Naive thymus-derived CD4-positive, alpha-beta T cell (primary cell): ENCODE measurements around the gene CEL. TPM values are rescaled to one million over a fixed set of nuclear protein-coding genes. Genes with fewer than 3 reads are reported as not detected.

Experiments used
- ATAC-seq: fragments of 150-1000 bp; cut with Tn5 transposase; 2 replicates; pipeline ENCODE4 v1.10.0; 2021; ENCODE audit warnings: mild to moderate bottlenecking, moderate library complexity
- CTCF ChIA-PET: fragments of 350-600 bp; sonication (Branson Sonifier 250); formaldehyde crosslinking; loops from one replicate; lab custom pipeline; 2021; ENCODE audit warnings: antibody characterized with exemption; lab: Charles Lee
- POLR2A ChIA-PET: fragments of 350-600 bp; sonication (Branson Sonifier 250); formaldehyde crosslinking; loops from one replicate; lab custom pipeline; 2021; ENCODE audit warnings: antibody characterized with exemption, inconsistent platforms; lab: Charles Lee
- DNase-seq, 9 donors: peaks; one replicate each; pipeline versions ENCODE4 v3.0.0 to v3.0.0-alpha.2; 2020 to 2022; ENCODE audit warnings: mixed read lengths in 1 of 9
- H3K27ac ChIP-seq: one replicate; pipeline ENCODE4 v1.7.0; 2013; ENCODE audit warnings: mild to moderate bottlenecking, low read depth, low read length, moderate library complexity
- H3K27me3 ChIP-seq, 2 donors: one replicate each; pipeline ENCODE4 v1.7.0; 2013; ENCODE audit warnings: low read length in 2 of 2, mild to moderate bottlenecking in 2 of 2, moderate library complexity in 2 of 2; ENCODE audit not compliant: control insufficient read depth in 2 of 2, insufficient read depth in 2 of 2
- H3K36me3 ChIP-seq, 3 experiments: 1 replicate in 2 of 3; 2 replicates in 1 of 3; pipeline ENCODE4 v1.7.0; 2013; ENCODE audit warnings: low read length in 3 of 3, mild to moderate bottlenecking in 3 of 3, moderate library complexity in 1 of 3; ENCODE audit not compliant: insufficient read depth in 3 of 3, control insufficient read depth in 2 of 3
- H3K4me1 ChIP-seq, 2 donors: one replicate each; pipeline ENCODE4 v1.7.0; 2013; ENCODE audit warnings: low read length in 2 of 2, mild to moderate bottlenecking in 2 of 2, moderate library complexity in 1 of 2; ENCODE audit not compliant: control insufficient read depth in 2 of 2, insufficient read depth in 2 of 2
- H3K4me3 ChIP-seq: 2 replicates; pipeline ENCODE4 v1.7.0; 2013; ENCODE audit warnings: mild to moderate bottlenecking, low read length
- H3K9me3 ChIP-seq, 3 experiments: 1 replicate in 2 of 3; 2 replicates in 1 of 3; pipeline ENCODE4 v1.7.0; 2013; ENCODE audit warnings: low read length in 3 of 3; ENCODE audit not compliant: control insufficient read depth in 2 of 3
- H3K27ac Mint-ChIP-seq, 9 donors: one replicate each; pipeline ENCODE4 v1.8.0; 2020 to 2022; ENCODE audit warnings: mixed read lengths in 9 of 9, mild to moderate bottlenecking in 8 of 9, moderate library complexity in 5 of 9, inconsistent platforms in 2 of 9
- H3K27me3 Mint-ChIP-seq, 5 donors: one replicate each; pipeline ENCODE4 v1.8.0; 2021 to 2022; ENCODE audit warnings: mixed read lengths in 5 of 5, mild to moderate bottlenecking in 1 of 5
- H3K36me3 Mint-ChIP-seq, 5 donors: one replicate each; pipeline ENCODE4 v1.8.0; 2020 to 2022; ENCODE audit warnings: mixed read lengths in 5 of 5, mild to moderate bottlenecking in 3 of 5, inconsistent platforms in 1 of 5
- H3K4me1 Mint-ChIP-seq, 7 donors: one replicate each; pipeline ENCODE4 v1.8.0; 2020 to 2022; ENCODE audit warnings: mixed read lengths in 7 of 7, mild to moderate bottlenecking in 3 of 7, inconsistent platforms in 1 of 7
- H3K4me3 Mint-ChIP-seq, 10 donors: one replicate each; pipeline ENCODE4 v1.8.0; 2020 to 2022; ENCODE audit warnings: mild to moderate bottlenecking in 10 of 10, mixed read lengths in 10 of 10, moderate library complexity in 6 of 10, inconsistent platforms in 2 of 10
- H3K9me3 Mint-ChIP-seq, 11 donors: one replicate each; pipeline ENCODE4 v1.8.0; 2020 to 2022; ENCODE audit warnings: mixed read lengths in 11 of 11, mild to moderate bottlenecking in 4 of 11, inconsistent platforms in 1 of 11, moderate library complexity in 1 of 11
- intact Hi-C, 2 donors: fragments of 100-400 bp; cut with micrococcal nuclease; formaldehyde crosslinking; loops; one replicate each; pipeline ENCODE4 v1.15.1; 2023
- polyA plus RNA-seq, 2 donors: library from polyadenylated mRNA; unstranded; fragments of 300-500 nt; fragmentation: Illumina TruSeq; gene quantifications; one replicate each; pipeline ENCODE4 v1.2.3, GENCODE V29; 2021
- total RNA-seq, 6 experiments: library from RNA in 5 of 6; stranded (reverse) in 5 of 6; gene quantifications; 1 replicate in 5 of 6; 2 replicates in 1 of 6; pipeline ENCODE4 v1.2.3 and lab custom pipeline; 2021 to 2026

The CEL gene
- total and polyA plus RNA-seq, 7 experiments from 2014 or later = 0.32 to 2.3 (median 2.2) TPM; not detected in 2

DNA sequence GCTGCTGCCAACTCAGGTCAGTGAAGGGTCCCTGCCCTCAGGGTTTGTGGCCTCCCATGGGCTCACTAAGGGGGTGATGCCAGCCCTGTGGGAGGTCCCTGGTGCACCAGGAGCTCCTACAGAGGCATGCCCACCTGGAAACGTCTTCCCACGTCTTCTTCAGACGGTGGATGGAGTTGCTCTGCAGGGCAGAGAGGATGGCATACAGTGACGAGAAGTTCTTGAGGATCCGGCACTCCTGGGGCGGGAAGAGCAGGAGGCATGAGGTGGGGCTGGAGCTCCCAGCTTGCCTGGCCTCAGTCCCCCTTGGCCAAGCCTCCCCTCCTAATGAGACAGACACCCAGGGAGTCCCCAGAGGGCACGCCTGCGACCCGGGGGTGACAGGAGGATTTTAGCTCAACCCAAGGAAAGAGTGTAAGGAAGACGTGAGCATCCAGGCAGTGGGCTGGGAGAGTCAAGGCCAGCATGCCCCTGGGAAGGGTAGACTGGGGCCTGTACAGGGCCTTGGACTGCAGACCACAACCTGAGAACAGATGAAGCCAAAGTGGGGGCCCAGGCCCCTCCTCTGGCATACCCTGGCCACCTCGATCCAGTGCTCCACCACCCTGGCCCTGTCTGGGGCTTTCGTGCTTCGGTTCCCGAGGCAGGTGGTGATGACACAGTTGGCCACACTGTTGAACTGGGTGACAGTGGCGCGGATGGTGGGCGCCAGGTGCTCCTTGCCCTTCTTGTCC, 44.9 kb downstream of the CEL start:
- H3K36me3 Mint-ChIP-seq = peaks cover 4 to 24% (median 9%) of the 10 kb centered on the region in 5 donors
- peaks cover 16 to 92% (median 19%) of the 10 kb centered on the region in 3 experiments for H3K36me3 ChIP-seq
- no peak overlapping the region for H3K27ac ChIP-seq
- peaks cover 0 to 8% (median 0%) of the 10 kb centered on the region in 7 donors for H3K4me1 Mint-ChIP-seq
- H3K27me3 ChIP-seq = no peaks in the 10 kb centered on the region
- H3K9me3 Mint-ChIP-seq = no peaks in the 10 kb centered on the region
- intact Hi-C loops = no loop called here
- ChIA-PET CTCF (interaction anchor here (0.7 to 10.6 kb wide), 3 partner anchors 12 to 80 kb away, joined by 3 to 161 read pairs (median 3); no protein-coding TSS in a partner anchor), POLR2A (interaction anchor here (0.9 to 1.3 kb wide), 3 partner anchors 12 to 50 kb away, joined by 3 to 7 read pairs (median 4); no protein-coding TSS in a partner anchor)
- ATAC-seq = no peak
- no peaks in the 10 kb centered on the region for H3K9me3 ChIP-seq
- peak overlapping the region in 2 of 9 donors; percentile 13 to 42 for H3K27ac Mint-ChIP-seq
- H3K27me3 Mint-ChIP-seq = no peaks in the 10 kb centered on the region
- H3K4me3 Mint-ChIP-seq = no peak overlapping the region
- DNase-seq = no peak
- no peak overlapping the region for H3K4me3 ChIP-seq
- H3K4me1 ChIP-seq = no peaks in the 10 kb centered on the region

DNA sequence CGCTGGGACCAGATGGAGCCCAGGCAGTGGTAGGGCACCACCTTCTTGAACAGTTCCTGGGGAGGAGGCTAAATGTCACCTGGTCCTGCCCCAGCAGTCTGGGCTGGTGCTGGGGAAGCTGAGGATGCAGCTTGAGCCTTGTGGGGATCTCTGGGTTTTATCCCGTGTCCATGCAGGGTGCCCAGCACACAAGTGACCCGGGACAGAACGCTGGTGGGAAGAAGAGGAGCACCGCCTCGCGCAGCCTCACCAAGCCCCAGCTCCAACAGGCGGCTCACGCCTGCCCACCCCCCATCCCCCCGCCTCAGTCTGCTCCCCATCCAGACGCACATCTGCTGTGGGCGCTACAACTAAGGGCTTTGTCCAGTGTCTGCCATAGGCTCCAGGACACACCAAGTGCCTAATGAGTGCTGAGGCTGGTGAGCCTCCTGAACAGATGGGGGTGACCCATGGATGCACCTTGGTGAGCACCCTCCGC, 45.5 kb downstream of the CEL start:
- no peak overlapping the region for H3K4me3 ChIP-seq
- peak overlapping the region in 1 of 9 donors; percentile 14 for H3K27ac Mint-ChIP-seq

DNA sequence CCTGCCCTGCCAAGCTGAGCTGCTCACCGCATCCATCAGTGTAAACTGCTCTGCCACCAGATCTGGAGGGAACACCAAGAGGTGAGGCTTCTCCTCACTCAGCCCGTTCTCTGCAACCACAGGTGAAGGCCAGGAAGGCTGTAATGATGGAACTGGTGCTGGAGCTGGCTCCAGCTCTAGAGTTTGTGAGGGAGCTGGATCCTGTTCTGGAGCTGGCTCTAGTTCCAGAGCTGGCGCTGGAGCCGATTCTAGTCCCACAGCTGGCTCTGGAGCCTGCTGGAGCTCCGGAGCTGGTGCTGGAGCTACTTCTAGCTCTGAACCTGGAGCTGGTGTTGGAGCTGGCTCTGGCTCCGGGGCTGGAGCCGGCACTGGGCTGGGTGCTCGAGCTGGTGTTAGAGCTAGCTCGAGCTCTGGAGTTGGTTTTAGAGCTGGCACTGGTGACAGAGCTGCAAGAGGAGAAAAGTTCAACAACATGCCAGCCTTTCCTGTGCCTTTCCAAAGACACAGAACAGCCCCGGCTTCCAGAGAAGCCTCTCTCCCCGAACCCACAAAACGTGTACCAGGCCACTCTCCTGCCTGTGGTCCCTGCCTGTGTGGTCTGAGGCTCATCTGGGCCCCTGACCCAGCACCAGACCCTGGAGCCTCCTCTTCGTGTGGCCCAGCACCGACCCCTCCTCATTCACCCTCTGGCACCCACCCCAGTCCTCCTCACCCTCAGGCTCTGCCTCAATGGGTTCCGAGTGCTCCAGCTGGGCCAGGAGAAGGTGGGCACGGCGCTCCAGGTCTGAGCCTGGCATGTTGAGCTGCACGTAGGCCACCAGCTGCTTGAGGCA, 46.4 kb downstream of the CEL start:
- DNase-seq = peak in 1 of 9 donors; percentile 3

More for the DNA sequence above, 45.5 kb downstream of the CEL start:
- intact Hi-C loops = no loop called here
- Mint-ChIP-seq H3K36me3 (peaks cover 4 to 24% (median 9%) of the 10 kb centered on the region in 5 donors), H3K4me3 (no peak overlapping the region), H3K27me3 (no peaks in the 10 kb centered on the region), H3K4me1 (peaks cover 0 to 8% (median 0%) of the 10 kb centered on the region in 7 donors), H3K9me3 (no peaks in the 10 kb centered on the region)
- POLR2A ChIA-PET = interaction anchor here (1.3 kb wide), 2 partner anchors 11 to 12 kb away, joined by 3 to 7 read pairs; no protein-coding TSS in a partner anchor
- H3K9me3 ChIP-seq = no peaks in the 10 kb centered on the region
- H3K36me3 ChIP-seq = peaks cover 10 to 88% (median 15%) of the 10 kb centered on the region in 3 experiments
- H3K27ac ChIP-seq = no peak overlapping the region
- DNase-seq (peak in 1 of 9 donors; percentile 5), ATAC-seq (no peak)
- CTCF ChIA-PET = interaction anchor here (10.6 kb wide), 1 partner anchor 41 kb away, joined by 161 read pairs; no protein-coding TSS in a partner anchor
- H3K4me1 ChIP-seq = peaks cover 0 to under 1% of the 10 kb centered on the region in 2 donors
- H3K27me3 ChIP-seq = no peaks in the 10 kb centered on the region

DNA sequence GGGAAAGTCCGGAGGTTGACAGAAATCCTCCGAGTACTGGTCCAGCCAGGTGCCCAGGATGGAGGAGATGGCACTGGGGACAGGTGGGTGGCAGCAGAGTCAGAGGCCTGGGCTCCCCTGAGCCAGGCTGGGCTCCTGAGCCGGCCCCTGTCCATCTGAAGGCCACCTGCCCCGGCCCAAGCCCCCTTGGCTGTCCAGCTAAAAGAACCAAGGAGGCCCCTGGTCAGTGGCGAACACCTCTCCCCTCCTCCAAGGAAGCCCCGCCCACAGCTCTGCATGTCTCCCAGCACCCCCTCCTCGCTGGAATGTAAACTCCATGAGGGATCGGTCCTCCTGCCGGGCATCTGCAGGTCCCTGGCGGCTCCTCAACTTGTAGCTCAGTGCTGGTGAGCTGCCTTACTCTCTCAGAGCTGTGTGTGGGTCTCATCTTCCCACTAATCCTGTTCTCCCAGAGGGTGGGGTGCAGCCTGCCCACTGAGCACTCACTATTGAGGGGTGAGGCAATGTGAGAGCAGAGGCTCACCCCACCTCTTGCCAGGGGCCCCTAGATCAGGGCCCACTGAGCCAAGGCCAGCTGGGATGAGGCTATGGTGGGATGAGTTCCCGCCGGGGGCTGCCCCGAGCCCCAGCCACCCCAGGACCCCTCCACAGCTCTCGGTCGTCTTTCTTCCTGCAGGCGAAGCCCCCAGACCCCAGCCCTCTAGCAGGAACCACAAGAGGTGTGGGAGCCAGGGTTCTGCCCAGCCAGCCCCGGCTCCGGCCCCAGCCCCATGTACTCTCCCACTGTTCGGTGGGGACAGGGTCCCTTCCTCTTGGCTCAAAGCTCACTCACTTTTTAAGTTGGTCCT, 47.2 kb downstream of the CEL start:
- peak in 1 of 9 donors; percentile 7 for DNase-seq
- H3K27ac Mint-ChIP-seq = peak overlapping the region in 1 of 9 donors; percentile 32
- Histone ChIP-seq H3K9me3 (no peaks in the 10 kb centered on the region), H3K27me3 (no peaks in the 10 kb centered on the region), H3K4me1 (peaks cover 12 to 18% of the 10 kb centered on the region in 2 donors), H3K36me3 (peaks cover 8 to 71% (median 13%) of the 10 kb centered on the region in 3 experiments), H3K4me3 (no peak overlapping the region), H3K27ac (no peak overlapping the region)
- CTCF ChIA-PET = interaction anchor here (0.6 to 10.6 kb wide), 2 partner anchors 39 to 234 kb away, joined by 3 to 161 read pairs; no protein-coding TSS in a partner anchor
- H3K4me1 Mint-ChIP-seq = peaks cover 5 to 22% (median 10%) of the 10 kb centered on the region in 7 donors
- H3K36me3 Mint-ChIP-seq = peaks cover 0 to 24% (median 5%) of the 10 kb centered on the region in 5 donors
- intact Hi-C loops = no loop called here
- no peaks in the 10 kb centered on the region for H3K27me3 Mint-ChIP-seq
- H3K4me3 Mint-ChIP-seq = no peak overlapping the region
- POLR2A ChIA-PET = interaction anchor here (0.8 kb wide), 1 partner anchor 9 kb away, joined by 3 read pairs; no protein-coding TSS in a partner anchor
- ATAC-seq = no peak
- H3K9me3 Mint-ChIP-seq = no peaks in the 10 kb centered on the region

More for the DNA sequence above, 46.4 kb downstream of the CEL start:
- H3K27me3 Mint-ChIP-seq = no peaks in the 10 kb centered on the region
- CTCF ChIA-PET = interaction anchor here (10.6 kb wide), 1 partner anchor 40 kb away, joined by 161 read pairs; no protein-coding TSS in a partner anchor
- Histone ChIP-seq H3K27ac (no peak overlapping the region), H3K4me3 (no peak overlapping the region), H3K27me3 (no peaks in the 10 kb centered on the region), H3K36me3 (peaks cover 8 to 79% (median 13%) of the 10 kb centered on the region in 3 experiments), H3K4me1 (peaks cover 5 to 10% of the 10 kb centered on the region in 2 donors), H3K9me3 (no peaks in the 10 kb centered on the region)
- peaks cover under 1 to 24% (median 6%) of the 10 kb centered on the region in 5 donors for H3K36me3 Mint-ChIP-seq
- intact Hi-C loops = no loop called here
- H3K4me3 Mint-ChIP-seq = no peak overlapping the region
- H3K9me3 Mint-ChIP-seq = no peaks in the 10 kb centered on the region
- H3K27ac Mint-ChIP-seq = peak overlapping the region in 1 of 9 donors; percentile 29
- POLR2A ChIA-PET = interaction anchor here (0.8 to 1.3 kb wide), 2 partner anchors 10 to 11 kb away, joined by 3 read pairs; no protein-coding TSS in a partner anchor
- H3K4me1 Mint-ChIP-seq = peaks cover 0 to 15% (median 2%) of the 10 kb centered on the region in 7 donors
- ATAC-seq = no peak

DNA sequence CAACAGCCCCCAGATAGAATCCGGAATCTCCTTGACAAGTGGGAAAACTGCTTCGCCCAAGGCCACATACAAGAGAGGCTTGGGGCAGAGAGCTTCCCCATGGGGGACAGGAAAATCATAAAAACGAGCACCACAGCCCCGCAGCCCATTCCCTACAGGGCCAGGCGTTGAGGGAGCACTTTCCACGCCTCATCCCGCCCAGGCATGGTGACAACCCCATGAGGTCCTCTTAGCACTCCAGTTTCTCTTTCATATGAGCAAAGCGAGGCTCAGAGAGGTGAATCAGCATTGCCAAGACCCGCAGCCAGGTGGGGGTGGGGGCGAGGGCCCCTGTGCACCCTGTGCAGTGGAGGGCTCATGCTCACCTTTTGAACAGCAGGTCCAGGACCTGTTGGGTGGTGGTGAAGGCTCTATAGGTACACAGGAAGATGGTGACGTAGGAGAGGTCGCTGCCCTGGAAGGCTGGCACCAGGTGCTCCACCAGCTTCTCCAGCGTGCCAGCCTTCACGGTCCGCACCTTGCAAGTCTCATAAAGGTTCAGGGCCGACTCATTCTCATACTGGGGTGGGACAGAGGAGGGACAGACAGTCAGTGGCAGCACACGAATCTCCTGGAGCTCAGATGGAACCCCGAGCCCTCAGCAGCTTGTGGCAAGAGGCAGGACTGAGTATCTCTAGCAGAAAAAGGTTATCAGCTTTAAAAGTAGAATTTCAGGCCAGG, 48.3 kb downstream of the CEL start:
- Histone ChIP-seq H3K4me1 (peaks cover 15 to 25% of the 10 kb centered on the region in 2 donors), H3K4me3 (no peak overlapping the region), H3K36me3 (peaks cover 3 to 63% (median 13%) of the 10 kb centered on the region in 3 experiments), H3K27ac (no peak overlapping the region), H3K27me3 (no peaks in the 10 kb centered on the region), H3K9me3 (no peaks in the 10 kb centered on the region)
- H3K4me1 Mint-ChIP-seq = peaks cover 6 to 32% (median 14%) of the 10 kb centered on the region in 7 donors
- H3K9me3 Mint-ChIP-seq = no peaks in the 10 kb centered on the region
- intact Hi-C loops = no loop called here
- DNase-seq (peak in 1 of 9 donors; percentile 4), ATAC-seq (no peak)
- no peak overlapping the region for H3K4me3 Mint-ChIP-seq
- POLR2A ChIA-PET = interaction anchor here (0.6 to 1.4 kb wide), 4 partner anchors 9 to 39 kb away, joined by 3 read pairs; no protein-coding TSS in a partner anchor
- peak overlapping the region in 3 of 9 donors; percentile 26 to 50 (median 33) for H3K27ac Mint-ChIP-seq
- H3K36me3 Mint-ChIP-seq = peaks cover 0 to 21% (median 5%) of the 10 kb centered on the region in 5 donors
- CTCF ChIA-PET = interaction anchor here (1.3 to 10.6 kb wide), 2 partner anchors 38 to 88 kb away, joined by 5 to 161 read pairs; no protein-coding TSS in a partner anchor
- H3K27me3 Mint-ChIP-seq = no peaks in the 10 kb centered on the region
